GM23248 (cell line): ENCODE results near the gene PLXND1.

Experiments used
- EZH2 ChIP-seq: fragments of 200-600 bp; sonication (generic); IDR thresholded peaks from 2 replicates; pipeline ENCODE4 v1.6.1; 2018; ENCODE audit warnings: antibody characterized with exemption, mild to moderate bottlenecking; ENCODE audit not compliant: insufficient read depth, poor library complexity, severe bottlenecking
- EZH2phosphoT487 ChIP-seq: fragments of 200-600 bp; sonication (generic); IDR thresholded peaks from 2 replicates; pipeline ENCODE4 v1.6.1; 2018; ENCODE audit warnings: antibody characterized with exemption, moderate library complexity, mild to moderate bottlenecking, low read depth; ENCODE audit not compliant: insufficient read depth

GRCh38 chr3:129524081-129524480 is 82.4 kb downstream of the PLXND1 start:
- TF ChIP-seq EZH2, result no peak
- no peak for TF ChIP-seq EZH2phosphoT487
